ENCODE measurements around the gene SYCE3. TPM values are rescaled to one million over a fixed set of nuclear protein-coding genes. Genes with fewer than 3 reads are reported as not detected.

The SYCE3 gene
- total and polyA plus RNA-seq, 11 donors: not detected

- TF ChIP-seq CTCF (IDR thresholded peaks at IDR 0.05) (no peak), POLR2A (IDR thresholded peaks at IDR 0.05) (no peak)
- no peak overlapping the region for H3K4me3 ChIP-seq
- intact Hi-C loops (cut with DNase I): no loop called here
- DNase-seq (no peak), ATAC-seq (no peak)
- no peaks in the 10 kb centered on the region for H3K9me3 ChIP-seq
- no peak overlapping the region for H3K27ac ChIP-seq
- peaks cover 0 to 73% (median 62%) of the 10 kb centered on the region in 9 donors for H3K36me3 ChIP-seq
- H3K27me3 ChIP-seq: no peaks in the 10 kb centered on the region
- WGBS, 4 donors: 82 to 89% (median 87%) methylated on average over 13 to 26 of the region's 26 CpGs
- H3K4me1 ChIP-seq: peaks cover 0 to 62% (median 6%) of the 10 kb centered on the region in 12 donors
These were observed 11.0 kb upstream of the SYCE3 start for GRCh38 chr22:50573491-50574382.

- TF ChIP-seq CTCF (IDR thresholded peaks at IDR 0.05) (no peak), POLR2A (IDR thresholded peaks at IDR 0.05) (no peak)
- Histone ChIP-seq H3K9me3 (no peaks in the 10 kb centered on the region), H3K4me3 (no peak overlapping the region), H3K27me3 (no peaks in the 10 kb centered on the region), H3K27ac (no peak overlapping the region), H3K36me3 (peaks cover 0 to 81% (median 69%) of the 10 kb centered on the region in 9 donors), H3K4me1 (peaks cover 0 to 56% (median 4%) of the 10 kb centered on the region in 12 donors)
- intact Hi-C loops (cut with DNase I): no loop called here
- no peak for DNase-seq
- no peak for ATAC-seq
- 81 to 90% (median 89%) methylated on average over 9 to 11 of the region's 11 CpGs for WGBS, 4 donors
These were observed 10.2 kb upstream of the SYCE3 start for GRCh38 chr22:50572965-50573364.

- intact Hi-C loops (cut with DNase I): no loop called here
- WGBS, 4 donors: 76 to 84% (median 76%) methylated on average over 17 to 26 of the region's 26 CpGs
- peak in 1 of 5 donors; percentile 54 for DNase-seq
- Histone ChIP-seq H3K27me3 (no peaks in the 10 kb centered on the region), H3K4me1 (peaks cover 0 to 43% (median 2%) of the 10 kb centered on the region in 12 donors), H3K27ac (peak overlapping the region in 3 of 12 donors; percentile 5 to 32 (median 21)), H3K4me3 (no peak overlapping the region), H3K9me3 (no peaks in the 10 kb centered on the region), H3K36me3 (peaks cover 0 to 90% (median 69%) of the 10 kb centered on the region in 9 donors)
- TF ChIP-seq CTCF (IDR thresholded peaks at IDR 0.05): no peak
- peak in 2 of 4 donors; percentile 16 to 21 for ATAC-seq
These were observed 8.8 kb upstream of the SYCE3 start for GRCh38 chr22:50571264-50572175.

- DNase-seq (no peak), ATAC-seq (no peak)
- Histone ChIP-seq H3K9me3 (no peaks in the 10 kb centered on the region), H3K27me3 (no peaks in the 10 kb centered on the region), H3K4me3 (no peak overlapping the region), H3K4me1 (peaks cover 0 to 37% (median 0%) of the 10 kb centered on the region in 12 donors), H3K27ac (peak overlapping the region in 3 of 12 donors; percentile 5 to 32 (median 15)), H3K36me3 (peaks cover 0 to 85% (median 68%) of the 10 kb centered on the region in 9 donors)
- 89 to 92% (median 90%) methylated on average over 10 to 12 of the region's 12 CpGs for WGBS, 4 donors
- no peak for TF ChIP-seq POLR2A (IDR thresholded peaks at IDR 0.05)
- TF ChIP-seq CTCF (IDR thresholded peaks at IDR 0.05): no peak
- intact Hi-C loops (cut with DNase I): no loop called here
These were observed 8.1 kb upstream of the SYCE3 start for GRCh38 chr22:50570861-50571260.
